Common myeloid progenitor, CD34-positive (primary cell): ENCODE results near the gene CACNB3.

Experiments used
- CTCF ChIA-PET: fragments of 350-600 bp; sonication (Branson Sonifier 250); formaldehyde crosslinking; loops from one replicate; lab custom pipeline; 2021; ENCODE audit warnings: antibody characterized with exemption; lab: Charles Lee
- POLR2A ChIA-PET: fragments of 350-600 bp; sonication (Branson Sonifier 250); formaldehyde crosslinking; loops from one replicate; lab custom pipeline; 2021; ENCODE audit warnings: antibody characterized with exemption; lab: Charles Lee
- DNase-seq, 3 donors: peaks; one replicate each; pipeline versions ENCODE4 v3.0.0 to v3.0.0-alpha.2; 2013
- H3K27ac ChIP-seq, 2 experiments: 1 replicate in 1 of 2; 2 replicates in 1 of 2; pipeline ENCODE4 v1.7.0; 2013; ENCODE audit warnings: inconsistent platforms in 2 of 2, low read length in 2 of 2, mild to moderate bottlenecking in 2 of 2, low read depth in 1 of 2, moderate library complexity in 1 of 2; ENCODE audit not compliant: severe bottlenecking in 2 of 2, insufficient read depth in 1 of 2, poor library complexity in 1 of 2
- H3K27me3 ChIP-seq, 5 experiments: replicated peaks in 2 of 5; 1 replicate in 3 of 5; 2 replicates in 2 of 5; pipeline versions ENCODE4 v1.6.1 to v1.7.0; 2013; ENCODE audit warnings: low read length in 4 of 5, mild to moderate bottlenecking in 2 of 5, moderate library complexity in 2 of 5, inconsistent platforms in 1 of 5; ENCODE audit not compliant: insufficient read depth in 5 of 5, control insufficient read depth in 4 of 5
- H3K36me3 ChIP-seq, 4 experiments: 1 replicate in 2 of 4; 2 replicates in 2 of 4; pipeline versions ENCODE4 v1.6.1 to v1.7.0; 2013; ENCODE audit warnings: low read length in 3 of 4, control low read depth in 1 of 4, mild to moderate bottlenecking in 1 of 4; ENCODE audit not compliant: control insufficient read depth in 4 of 4, insufficient read depth in 4 of 4
- H3K4me1 ChIP-seq, 4 experiments: 1 replicate in 3 of 4; 2 replicates in 1 of 4; pipeline versions ENCODE4 v1.6.1 to v1.7.1; 2013; ENCODE audit warnings: low read length in 3 of 4, mild to moderate bottlenecking in 3 of 4, control low read depth in 1 of 4, inconsistent platforms in 1 of 4, moderate library complexity in 1 of 4; ENCODE audit not compliant: control insufficient read depth in 4 of 4, insufficient read depth in 4 of 4; ENCODE audit errors: control extremely low read depth in 1 of 4
- H3K4me3 ChIP-seq, 7 experiments: 1 replicate in 4 of 7; 2 replicates in 3 of 7; pipeline versions ENCODE4 v1.5.1 to v1.7.0; 2013; ENCODE audit warnings: mild to moderate bottlenecking in 7 of 7, low read length in 6 of 7, moderate library complexity in 6 of 7, inconsistent platforms in 2 of 7, low read depth in 2 of 7, control low read depth in 1 of 7; ENCODE audit not compliant: insufficient read depth in 4 of 7, control insufficient read depth in 1 of 7; ENCODE audit errors: extremely low read depth in 1 of 7
- H3K9me3 ChIP-seq, 5 experiments: 1 replicate in 4 of 5; 2 replicates in 1 of 5; pipeline versions ENCODE4 v1.6.1 to v1.7.1; 2013; ENCODE audit warnings: low read length in 4 of 5, mild to moderate bottlenecking in 2 of 5, inconsistent platforms in 1 of 5, low read depth in 1 of 5, moderate library complexity in 1 of 5; ENCODE audit not compliant: control insufficient read depth in 4 of 5, insufficient read depth in 2 of 5; ENCODE audit errors: control extremely low read depth in 1 of 5
- WGBS: methylation state at CpG from one replicate; pipeline ENCODE4 v1.1.5; 2013; ENCODE audit not compliant: insufficient coverage; 5-methylcytosine and 5-hydroxymethylcytosine counted together

Gene CACNB3

DNA sequence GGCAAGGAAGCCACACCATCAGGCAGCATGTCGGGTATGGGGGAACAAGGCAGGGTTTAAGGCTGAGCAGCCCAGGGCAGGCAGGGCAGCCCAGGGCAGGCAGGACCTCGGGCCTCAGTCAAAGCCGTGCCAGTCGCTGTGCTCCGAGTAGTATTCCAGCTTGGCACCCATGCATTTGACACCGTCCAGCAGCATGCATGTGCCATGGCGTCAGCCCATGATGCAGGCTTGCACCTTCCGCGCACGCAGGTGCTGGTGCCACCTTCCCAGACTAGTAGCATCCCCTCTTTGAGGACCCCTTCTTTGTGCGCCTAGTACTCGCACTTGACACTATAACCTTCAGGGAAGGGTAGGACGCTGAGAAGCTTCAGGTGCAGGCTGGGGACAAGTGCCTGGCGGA is 17.8 kb upstream of the CACNB3 start:
- H3K27ac ChIP-seq, result no peak overlapping the region
- H3K4me1 ChIP-seq, result peaks cover 0 to 7% (median 5%) of the 10 kb centered on the region in 4 experiments
- DNase-seq, result no peak
- H3K9me3 ChIP-seq, result no peaks in the 10 kb centered on the region
- no peaks in the 10 kb centered on the region for H3K36me3 ChIP-seq
- peaks cover 0 to 5% (median 0%) of the 10 kb centered on the region in 5 experiments for H3K27me3 ChIP-seq
- CTCF ChIA-PET, result interaction anchor here (1.3 to 2.5 kb wide), 3 partner anchors 15 to 47 kb away, joined by 3 to 10 read pairs (median 8); no protein-coding TSS in a partner anchor
- no peak overlapping the region for H3K4me3 ChIP-seq
- 98% methylated on average over 13 of the region's 14 CpGs for WGBS
- POLR2A ChIA-PET, result no interaction called here

DNA sequence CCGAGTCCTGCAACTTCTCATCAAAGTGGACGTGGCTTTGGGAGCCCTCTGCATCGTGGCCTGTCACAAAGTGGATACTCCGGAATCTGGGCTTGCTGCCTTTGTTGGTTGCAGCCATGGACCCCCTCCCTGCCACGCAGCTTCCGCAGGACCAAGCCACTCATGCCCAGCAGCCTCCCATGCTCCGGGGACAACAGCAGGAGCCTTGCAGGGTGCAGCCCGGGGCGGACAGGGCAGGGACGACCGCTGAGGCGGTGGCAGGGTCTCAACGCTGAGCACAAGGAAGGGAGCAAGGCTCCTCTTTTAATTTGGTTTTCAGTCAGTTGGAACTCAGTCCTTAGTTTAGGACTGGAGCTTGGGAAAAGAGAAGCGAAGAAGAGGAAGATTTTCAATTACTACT is 17.3 kb upstream of the CACNB3 start:
- H3K27me3 ChIP-seq, result peaks cover 0 to 5% (median 0%) of the 10 kb centered on the region in 5 experiments
- H3K27ac ChIP-seq, result no peak overlapping the region
- no peak overlapping the region for H3K4me3 ChIP-seq
- H3K4me1 ChIP-seq, result peaks cover 0 to 7% (median 4%) of the 10 kb centered on the region in 4 experiments
- no peaks in the 10 kb centered on the region for H3K36me3 ChIP-seq
- ChIA-PET CTCF (interaction anchor here (0.6 to 2.5 kb wide), 3 partner anchors 14 to 451 kb away, joined by 3 to 10 read pairs (median 8); no protein-coding TSS in a partner anchor), POLR2A (no interaction called here)
- no peak for DNase-seq
- no peaks in the 10 kb centered on the region for H3K9me3 ChIP-seq
- 95% methylated on average over 14 of the region's 14 CpGs for WGBS

DNA sequence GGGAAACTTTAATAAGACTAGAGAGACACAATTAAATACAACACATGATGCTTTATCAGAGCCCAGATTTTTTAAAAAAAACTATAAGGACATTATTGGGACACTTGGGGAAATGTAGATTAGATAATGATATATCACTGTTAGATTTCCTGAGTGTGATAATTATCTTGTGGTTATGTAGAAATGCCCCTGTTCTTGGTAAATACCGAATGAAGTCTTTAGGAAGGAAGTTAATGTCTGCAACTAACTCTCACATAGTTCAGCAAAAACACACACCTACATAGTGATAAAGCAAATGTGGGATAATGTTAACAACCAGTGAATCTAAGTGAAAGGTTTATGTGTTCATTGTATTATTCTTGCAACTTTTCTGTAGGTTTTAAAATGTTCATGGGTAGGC is 14.6 kb upstream of the CACNB3 start:
- peak in 1 of 3 donors; percentile 20 for DNase-seq
- peaks cover 0 to 5% (median 0%) of the 10 kb centered on the region in 5 experiments for H3K27me3 ChIP-seq
- no peaks in the 10 kb centered on the region for H3K36me3 ChIP-seq
- H3K27ac ChIP-seq, result no peak overlapping the region
- ChIA-PET CTCF (interaction anchor here (1.4 to 1.9 kb wide), 4 partner anchors 8 to 48 kb away, joined by 4 to 7 read pairs (median 6); partner anchors contain the start of gene DDX23), POLR2A (no interaction called here)
- no peak overlapping the region for H3K4me3 ChIP-seq
- H3K9me3 ChIP-seq, result no peaks in the 10 kb centered on the region
- H3K4me1 ChIP-seq, result peaks cover 0 to 15% (median 8%) of the 10 kb centered on the region in 4 experiments
- no CpG with 5 or more reads among the region's 1 CpG for WGBS

DNA sequence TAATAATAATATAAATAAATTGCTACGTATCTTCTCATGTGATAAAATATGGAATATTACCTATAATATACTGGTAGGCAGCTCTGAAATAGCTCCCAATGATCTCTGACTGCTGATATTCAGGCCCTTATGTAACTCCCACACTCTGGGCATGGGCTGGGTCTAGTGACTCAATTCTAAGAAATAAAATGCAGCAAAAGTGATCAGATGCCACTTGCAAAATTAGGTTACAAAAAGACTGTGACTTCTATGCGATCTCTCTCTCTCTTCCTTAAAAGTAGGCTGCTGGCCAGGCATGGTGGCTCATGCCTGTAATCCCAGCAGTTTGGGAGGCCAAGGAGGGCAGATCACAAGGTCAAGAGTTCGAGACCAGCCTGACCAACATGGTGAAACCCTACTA is 10.3 kb upstream of the CACNB3 start:
- WGBS, result 86% methylated on average over 1 of the region's 3 CpGs
- Histone ChIP-seq H3K27ac (no peak overlapping the region), H3K27me3 (no peaks in the 10 kb centered on the region), H3K4me3 (no peak overlapping the region), H3K36me3 (no peaks in the 10 kb centered on the region), H3K9me3 (no peaks in the 10 kb centered on the region), H3K4me1 (peaks cover 0 to 12% (median 8%) of the 10 kb centered on the region in 4 experiments)
- CTCF ChIA-PET, result interaction anchor here (0.9 to 3.1 kb wide), 2 partner anchors 13 to 16 kb away, joined by 3 to 13 read pairs; no protein-coding TSS in a partner anchor
- no peak for DNase-seq
- POLR2A ChIA-PET, result no interaction called here

DNA sequence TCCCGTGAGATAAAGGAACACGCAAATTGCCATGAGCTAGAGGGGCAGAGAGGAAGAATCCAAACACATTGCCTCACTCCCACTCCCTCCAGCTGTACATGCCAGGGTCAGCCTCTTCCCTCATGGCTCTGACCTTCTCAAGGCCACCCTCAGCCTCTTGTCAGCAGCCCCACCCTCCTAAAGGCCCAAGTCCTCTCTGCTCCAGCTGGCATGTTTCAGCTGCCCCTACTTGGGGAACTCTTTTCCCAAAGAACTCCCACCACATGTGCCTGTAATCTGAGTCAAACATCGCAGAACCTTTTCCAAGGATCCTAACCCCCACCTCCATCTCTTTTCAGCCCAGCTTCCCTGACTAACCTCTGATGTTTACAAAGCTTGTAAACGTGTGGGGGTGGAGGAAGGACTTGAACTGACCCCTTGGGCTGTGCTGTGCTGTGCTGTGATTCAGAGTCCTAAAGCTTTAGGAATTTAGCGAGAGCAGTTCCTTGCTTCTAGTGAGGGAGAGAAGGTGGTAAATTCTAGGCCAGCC is 7.3 kb upstream of the CACNB3 start:
- H3K9me3 ChIP-seq, result no peaks in the 10 kb centered on the region
- no peak overlapping the region for H3K27ac ChIP-seq
- peaks cover 0 to 33% (median 18%) of the 10 kb centered on the region in 4 experiments for H3K4me1 ChIP-seq
- WGBS, result 100% methylated on average over 1 of the region's 5 CpGs
- ChIA-PET CTCF (interaction anchor here (1.2 to 3.7 kb wide), 3 partner anchors 16 to 58 kb away, joined by 3 to 40 read pairs (median 4); no protein-coding TSS in a partner anchor), POLR2A (no interaction called here)
- no peak for DNase-seq
- no peak overlapping the region for H3K4me3 ChIP-seq
- H3K27me3 ChIP-seq, result no peaks in the 10 kb centered on the region
- no peaks in the 10 kb centered on the region for H3K36me3 ChIP-seq

DNA sequence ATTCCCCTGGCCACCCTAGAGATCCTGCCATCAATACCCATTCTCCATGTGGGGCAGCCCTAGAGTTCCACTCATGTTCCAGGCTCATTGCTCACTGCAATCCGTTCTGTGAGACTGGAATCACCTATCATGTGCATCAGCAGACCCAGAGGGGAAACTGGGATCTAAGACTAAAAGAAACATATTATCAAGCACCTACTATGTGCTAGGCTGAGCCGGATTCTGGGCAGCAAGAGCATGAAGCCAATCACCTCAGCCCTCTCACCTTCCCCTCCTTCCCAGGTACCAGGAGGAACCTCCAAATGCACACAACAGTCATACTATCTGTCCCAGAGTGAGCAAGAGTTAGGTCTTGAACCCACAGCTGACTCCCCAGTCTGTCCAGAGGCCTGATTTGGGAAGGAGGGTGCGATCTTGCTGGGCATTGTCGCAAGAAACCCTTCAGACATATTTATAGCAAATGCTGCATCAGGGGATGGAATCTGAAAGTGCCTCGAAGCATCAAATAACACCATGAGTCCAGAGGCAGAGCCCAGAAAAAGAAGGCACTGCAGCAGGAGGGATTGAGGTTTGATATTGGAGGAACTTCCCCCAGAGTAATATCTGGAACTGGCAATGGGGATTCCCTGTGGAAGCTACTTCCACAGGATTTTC is 6.7 kb upstream of the CACNB3 start:
- Histone ChIP-seq H3K27ac (no peak overlapping the region), H3K36me3 (no peaks in the 10 kb centered on the region), H3K4me3 (no peak overlapping the region), H3K27me3 (no peaks in the 10 kb centered on the region), H3K4me1 (peaks cover 0 to 37% (median 23%) of the 10 kb centered on the region in 4 experiments), H3K9me3 (no peaks in the 10 kb centered on the region)
- POLR2A ChIA-PET, result no interaction called here
- DNase-seq, result no peak
- CTCF ChIA-PET, result interaction anchor here (1.2 to 3.7 kb wide), 4 partner anchors 16 to 59 kb away, joined by 3 to 40 read pairs (median 4); no protein-coding TSS in a partner anchor
- WGBS, result 88% methylated on average over 1 of the region's 5 CpGs

DNA sequence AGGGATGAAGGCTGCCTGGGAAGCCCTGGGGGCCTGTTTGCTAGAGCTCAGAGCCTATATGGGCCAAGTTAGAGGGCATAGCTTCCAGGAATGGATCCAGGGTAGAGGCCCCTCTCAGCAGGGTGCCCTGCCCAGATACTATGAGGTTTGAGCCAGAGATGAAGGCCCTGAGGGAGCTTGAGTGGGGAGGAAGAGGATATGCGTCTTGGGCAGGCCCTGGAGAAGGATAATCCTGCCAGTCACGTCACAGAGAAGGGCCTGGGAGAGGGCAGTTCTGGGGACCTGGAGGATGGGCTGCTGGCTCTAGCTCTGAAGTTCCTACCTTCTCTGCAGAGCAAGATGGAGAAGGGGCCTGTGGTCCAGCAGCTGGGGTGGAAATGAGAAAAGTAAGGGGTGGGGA is 5.9 kb upstream of the CACNB3 start:
- ChIA-PET CTCF (interaction anchor here (0.9 to 3.7 kb wide), 5 partner anchors 14 to 59 kb away, joined by 3 to 40 read pairs (median 3); no protein-coding TSS in a partner anchor), POLR2A (no interaction called here)
- peaks cover 0 to 6% (median 0%) of the 10 kb centered on the region in 5 experiments for H3K27me3 ChIP-seq
- 96% methylated on average over 2 of the region's 2 CpGs for WGBS
- no peaks in the 10 kb centered on the region for H3K36me3 ChIP-seq
- no peak for DNase-seq
- no peaks in the 10 kb centered on the region for H3K9me3 ChIP-seq
- no peak overlapping the region for H3K4me3 ChIP-seq
- H3K4me1 ChIP-seq, result peaks cover 0 to 30% (median 20%) of the 10 kb centered on the region in 4 experiments
- no peak overlapping the region for H3K27ac ChIP-seq
